Vagina (tissue), 2 donors: ENCODE results near the gene CCDC185. TPM values are rescaled to one million over a fixed set of nuclear protein-coding genes. Genes with fewer than 3 reads are reported as not detected.

Experiments
- DNase-seq, 2 donors: peaks; one replicate each; pipeline ENCODE4 v3.0.0-alpha.2; 2017; ENCODE audit errors: extremely low spot score in 2 of 2
- H3K27ac ChIP-seq: fragments of 200-600 bp; sonication (generic); one replicate; pipeline ENCODE4 v1.5.1; 2019
- H3K27me3 ChIP-seq: fragments of 200-600 bp; sonication (generic); one replicate; pipeline ENCODE4 v1.5.1; 2019
- H3K36me3 ChIP-seq, 2 donors: fragments of 200-600 bp; sonication (generic); one replicate each; pipeline ENCODE4 v1.5.1; 2017 to 2019
- H3K4me1 ChIP-seq: fragments of 200-600 bp; sonication (generic); one replicate; pipeline ENCODE4 v1.5.1; 2019
- H3K4me3 ChIP-seq, 2 donors: fragments of 200-600 bp; sonication (generic); 1 replicate in 1 of 2; 2 replicates in 1 of 2; pipeline ENCODE4 v1.5.1; 2016 to 2019
- H3K9me3 ChIP-seq: fragments of 200-600 bp; sonication (generic); one replicate; pipeline ENCODE4 v1.5.1; 2019
- POLR2A ChIP-seq, 2 donors: fragments of 450-650 bp; IDR thresholded peaks; one replicate each; pipeline ENCODE4 v1.6.1; 2017; ENCODE audit warnings: antibody characterized with exemption in 2 of 2, mild to moderate bottlenecking in 2 of 2, moderate library complexity in 2 of 2
- POLR2AphosphoS5 ChIP-seq, 2 donors: sonication (generic); formaldehyde crosslinking; IDR thresholded peaks; one replicate each; pipeline ENCODE4 v1.9.0; 2017; ENCODE audit warnings: antibody characterized with exemption in 2 of 2, mild to moderate bottlenecking in 2 of 2, low read depth in 1 of 2; ENCODE audit not compliant: insufficient read depth in 1 of 2
- intact Hi-C: fragments of 100-400 bp; cut with DNase I; formaldehyde crosslinking; loops from one replicate; pipeline ENCODE4 v1.15.1; 2023
- small RNA-seq: library from RNA; depleted of rRNA; stranded (forward); fragments of <200 nt; gene quantifications from one replicate; pipeline ENCODE3, GENCODE V24; 2016
- total RNA-seq: library from RNA; depleted of rRNA; stranded (reverse); fragments of >200 nt; gene quantifications from one replicate; pipeline ENCODE4 v1.2.3, GENCODE V29; 2016
- TF ChIP-seq, protein P1 (sequence below), 3 experiments: fragments of 450-650 bp in 2 of 3; fragments of 200-600 bp in 1 of 3; sonication (generic) in 1 of 3; IDR thresholded peaks; one replicate each; pipeline ENCODE4 v1.5.1; 2017 to 2019; ENCODE audit warnings: antibody characterized with exemption in 3 of 3, mild to moderate bottlenecking in 2 of 3, moderate library complexity in 2 of 3

Gene CCDC185
- total RNA-seq, 1 donor from 2014 or later, result not detected

DNA sequence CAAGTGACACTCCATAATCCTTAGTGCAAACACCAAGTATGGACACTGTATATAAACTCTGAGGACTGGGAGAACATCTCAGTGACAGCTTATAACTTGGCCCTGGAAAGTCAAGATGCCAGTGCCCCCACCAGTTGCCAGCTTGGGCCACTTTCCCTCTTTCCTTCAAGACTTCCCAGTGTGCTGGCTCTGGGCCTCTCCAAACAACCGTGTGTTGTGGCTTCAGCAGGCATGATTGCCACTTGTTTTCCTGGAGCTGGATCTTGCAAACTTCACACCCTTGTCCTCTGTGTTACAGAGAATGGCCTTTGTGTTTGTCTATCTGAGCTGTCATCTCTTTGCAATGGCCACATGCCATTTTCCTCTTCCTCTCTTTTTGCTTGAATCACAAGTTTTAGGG, 37.0 kb downstream of the CCDC185 start:
- no peak for DNase-seq
- intact Hi-C loops, result no loop called here

DNA sequence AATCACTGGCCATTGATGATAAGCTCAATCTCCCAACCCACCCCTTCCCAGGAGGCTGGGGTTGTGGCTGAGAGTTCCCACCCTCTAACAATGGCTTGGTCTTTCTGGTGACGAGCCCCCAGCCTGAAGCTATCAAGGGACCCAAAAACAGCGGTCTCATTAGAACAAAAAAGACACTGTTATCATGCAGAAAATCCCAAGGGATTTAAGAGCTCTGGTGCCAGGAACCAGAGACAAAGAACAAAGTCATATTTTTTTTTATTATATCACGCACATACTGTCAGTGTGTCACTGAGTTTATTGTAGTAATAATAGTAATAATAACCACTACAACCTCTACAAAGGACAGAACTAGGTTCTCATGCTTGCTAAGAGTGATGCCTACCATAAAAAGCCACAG, 43.9 kb downstream of the CCDC185 start:
- no peak for TF ChIP-seq POLR2AphosphoS5 (IDR thresholded peaks at IDR 0.05; ENCODE audit: insufficient read depth in 1 of 2, low read depth in 1 of 2)
- TF ChIP-seq POLR2A (IDR thresholded peaks at IDR 0.05), result no peak
- TF ChIP-seq, protein P1, sequence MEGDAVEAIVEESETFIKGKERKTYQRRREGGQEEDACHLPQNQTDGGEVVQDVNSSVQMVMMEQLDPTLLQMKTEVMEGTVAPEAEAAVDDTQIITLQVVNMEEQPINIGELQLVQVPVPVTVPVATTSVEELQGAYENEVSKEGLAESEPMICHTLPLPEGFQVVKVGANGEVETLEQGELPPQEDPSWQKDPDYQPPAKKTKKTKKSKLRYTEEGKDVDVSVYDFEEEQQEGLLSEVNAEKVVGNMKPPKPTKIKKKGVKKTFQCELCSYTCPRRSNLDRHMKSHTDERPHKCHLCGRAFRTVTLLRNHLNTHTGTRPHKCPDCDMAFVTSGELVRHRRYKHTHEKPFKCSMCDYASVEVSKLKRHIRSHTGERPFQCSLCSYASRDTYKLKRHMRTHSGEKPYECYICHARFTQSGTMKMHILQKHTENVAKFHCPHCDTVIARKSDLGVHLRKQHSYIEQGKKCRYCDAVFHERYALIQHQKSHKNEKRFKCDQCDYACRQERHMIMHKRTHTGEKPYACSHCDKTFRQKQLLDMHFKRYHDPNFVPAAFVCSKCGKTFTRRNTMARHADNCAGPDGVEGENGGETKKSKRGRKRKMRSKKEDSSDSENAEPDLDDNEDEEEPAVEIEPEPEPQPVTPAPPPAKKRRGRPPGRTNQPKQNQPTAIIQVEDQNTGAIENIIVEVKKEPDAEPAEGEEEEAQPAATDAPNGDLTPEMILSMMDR (IDR thresholded peaks at IDR 0.05), result no peak
- H3K27me3 ChIP-seq, result no peaks in the 10 kb centered on the region
- intact Hi-C loops, result no loop called here
- H3K4me3 ChIP-seq, result no peak overlapping the region
- no peaks in the 10 kb centered on the region for H3K36me3 ChIP-seq
- H3K9me3 ChIP-seq, result no peaks in the 10 kb centered on the region
- no peak overlapping the region for H3K27ac ChIP-seq
- DNase-seq, result no peak
- H3K4me1 ChIP-seq, result peaks cover 10% of the 10 kb centered on the region

More for the DNA sequence above, 37.0 kb downstream of the CCDC185 start:
- H3K27me3 ChIP-seq, result no peaks in the 10 kb centered on the region
- peaks cover 28% of the 10 kb centered on the region for H3K4me1 ChIP-seq
- H3K9me3 ChIP-seq, result no peaks in the 10 kb centered on the region
- TF ChIP-seq POLR2A (IDR thresholded peaks at IDR 0.05), result no peak
- no peak overlapping the region for H3K27ac ChIP-seq
- H3K36me3 ChIP-seq, result no peaks in the 10 kb centered on the region
- no peak overlapping the region for H3K4me3 ChIP-seq

DNA sequence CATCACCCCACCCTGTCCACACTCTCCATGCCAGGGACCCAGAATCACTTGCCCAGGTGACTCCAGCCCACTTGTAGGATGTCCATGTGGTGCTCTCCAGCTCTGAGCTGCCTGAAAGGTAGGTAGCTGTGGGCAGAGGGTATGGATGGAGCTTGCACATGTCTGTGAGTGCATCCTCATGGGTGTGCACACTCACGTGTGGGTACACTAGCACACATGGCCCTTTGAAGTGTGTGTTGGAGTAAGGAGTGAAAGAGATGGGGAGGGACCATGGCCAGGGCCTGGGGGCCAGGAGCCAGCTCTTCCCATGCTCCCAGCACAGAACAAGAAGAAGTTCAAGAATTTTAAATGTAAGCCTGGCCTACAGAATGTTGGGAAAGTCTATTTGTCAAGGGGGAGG, 50.2 kb downstream of the CCDC185 start:
- no peaks in the 10 kb centered on the region for H3K36me3 ChIP-seq
- no peak for TF ChIP-seq POLR2A (IDR thresholded peaks at IDR 0.05)
- TF ChIP-seq POLR2AphosphoS5 (IDR thresholded peaks at IDR 0.05; ENCODE audit: insufficient read depth in 1 of 2, low read depth in 1 of 2), result no peak
- TF ChIP-seq, protein P1 (IDR thresholded peaks at IDR 0.05), result no peak
- H3K4me3 ChIP-seq, result no peak overlapping the region
- no peak for DNase-seq
- no peaks in the 10 kb centered on the region for H3K27me3 ChIP-seq
- H3K4me1 ChIP-seq, result no peaks in the 10 kb centered on the region
- H3K27ac ChIP-seq, result no peak overlapping the region
- no peaks in the 10 kb centered on the region for H3K9me3 ChIP-seq
- intact Hi-C loops, result no loop called here

DNA sequence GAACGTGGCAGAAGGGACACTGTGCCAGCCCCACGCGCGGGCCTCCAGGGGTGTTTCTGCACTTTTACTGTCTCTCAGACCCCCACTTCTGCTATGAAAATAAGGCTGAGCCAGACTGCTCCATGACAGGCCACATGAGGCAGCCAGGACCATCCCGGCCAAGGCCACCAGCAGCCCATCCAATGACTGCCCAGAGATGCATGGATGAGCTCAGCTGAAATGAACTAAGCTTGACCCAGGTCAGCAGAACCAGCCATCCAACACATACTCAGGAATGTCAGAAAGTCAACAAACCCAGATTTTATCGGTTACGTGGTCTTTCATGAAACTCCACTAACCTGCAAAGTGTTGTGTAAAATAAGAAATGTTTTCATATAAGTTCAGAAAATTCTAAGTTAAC, 51.2 kb downstream of the CCDC185 start:
- Histone ChIP-seq H3K27me3 (no peaks in the 10 kb centered on the region), H3K36me3 (no peaks in the 10 kb centered on the region), H3K27ac (no peak overlapping the region), H3K9me3 (no peaks in the 10 kb centered on the region), H3K4me1 (no peaks in the 10 kb centered on the region), H3K4me3 (no peak overlapping the region)
- no peak for DNase-seq
- intact Hi-C loops, result no loop called here
- TF ChIP-seq POLR2AphosphoS5 (IDR thresholded peaks at IDR 0.05; ENCODE audit: insufficient read depth in 1 of 2, low read depth in 1 of 2) (no peak), POLR2A (IDR thresholded peaks at IDR 0.05) (no peak)
- TF ChIP-seq, protein P1 (IDR thresholded peaks at IDR 0.05), result no peak

Small RNAs within 50 kb of the gene (small RNA-seq; reads per million reads assigned to genes)
- gene RNU4-57P, result not detected

Other genes with a start within 250 kb of the CCDC185 start
- 26.3 TPM for gene SUSD4, start 29.2 kb upstream of the CCDC185 start, total RNA-seq